Measurements from ENCODE around the gene DCLRE1B.

The DCLRE1B gene

DNA sequence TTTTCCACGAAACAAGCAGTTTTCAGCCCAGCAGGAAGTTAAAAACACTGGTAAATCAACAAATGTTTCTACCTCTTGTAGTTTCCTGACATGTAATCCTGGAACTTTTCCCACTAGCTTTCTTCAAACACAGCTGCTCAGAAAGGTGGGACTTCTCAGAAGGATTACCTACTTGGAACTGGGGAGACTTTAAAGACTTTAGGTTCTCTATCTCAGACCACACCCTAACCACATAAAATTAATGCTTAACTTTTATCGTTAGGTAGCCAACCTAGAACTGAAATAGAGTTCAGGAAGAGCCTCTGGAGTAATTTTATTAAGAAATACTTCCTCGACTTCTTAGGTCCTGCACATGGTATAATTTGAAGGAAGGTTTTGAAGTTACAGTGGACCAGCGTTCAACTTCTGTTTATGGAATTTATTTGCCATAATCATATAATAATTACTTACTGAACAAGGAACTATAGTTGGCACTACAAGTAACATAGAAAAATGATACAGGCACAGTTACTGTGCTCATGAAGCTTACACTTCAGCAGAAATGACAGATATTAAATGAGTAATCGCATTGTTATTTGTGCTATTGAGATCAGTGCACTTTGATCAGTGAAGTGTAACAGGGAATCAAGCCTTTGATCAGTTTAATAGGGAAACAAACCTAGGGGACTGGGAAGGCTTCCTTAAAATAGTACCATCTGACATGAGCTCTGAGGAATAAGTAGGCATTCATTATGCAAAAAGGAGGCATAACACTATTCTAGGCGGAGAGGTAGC, 17.5 kb upstream of the DCLRE1B start, which contains the start of gene BCL2L15:
Gene BCL2L15, minus strand, starts transcription at position 180 of the 774 bp plus-strand sequence. CDS start 206 bp downstream, outside the sequence.
- DNase-seq: no peak

DNA sequence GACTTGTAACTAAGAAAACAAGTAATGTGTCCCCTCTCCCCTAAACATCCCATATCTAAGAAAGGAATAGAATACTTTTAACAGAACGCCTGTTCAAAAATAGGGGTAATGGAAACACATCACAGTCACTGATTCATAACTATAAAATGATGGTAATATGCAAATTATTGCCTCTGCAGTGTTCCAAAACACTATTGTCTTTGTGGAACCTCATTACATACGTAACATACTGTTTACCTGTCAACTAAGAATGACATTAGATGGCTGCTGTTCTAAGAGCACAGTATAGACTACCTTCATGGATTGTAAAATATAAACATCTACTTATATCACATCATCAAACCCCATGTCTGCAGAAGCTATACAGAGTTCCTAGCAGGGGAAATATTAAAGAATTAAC, 14.3 kb upstream of the DCLRE1B start:
- DNase-seq: no peak

- no peak for DNase-seq
Measured at GRCh38 chr1:113891631-113892220, 13.4 kb upstream of the DCLRE1B start.

GRCh38 chr1:113893267-113893666, 11.9 kb upstream of the DCLRE1B start:
- no peak for DNase-seq

DNA sequence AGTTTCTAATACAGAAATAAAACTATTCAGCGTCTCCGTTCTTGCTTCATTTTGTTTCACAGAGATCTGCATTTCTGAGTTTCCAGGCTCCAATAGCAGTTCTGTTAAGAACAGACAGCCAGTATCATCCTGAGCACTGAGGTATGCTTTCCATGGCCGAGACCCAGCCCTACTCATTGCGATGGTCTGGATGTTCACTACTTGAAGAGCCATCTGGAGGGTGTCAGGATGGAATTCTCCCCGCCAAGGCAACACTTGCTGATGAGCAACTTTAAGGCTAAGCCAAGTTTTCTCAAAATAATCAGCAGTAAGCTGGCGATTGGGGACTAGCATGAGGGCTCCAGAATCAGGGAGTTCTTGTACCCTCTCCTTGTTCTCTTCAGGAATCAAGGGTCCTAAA, 10.0 kb upstream of the DCLRE1B start:
- no peak for DNase-seq

GRCh38 chr1:113895961-113896360, 9.2 kb upstream of the DCLRE1B start:
- no peak for DNase-seq

GRCh38 chr1:113898241-113898814, 6.8 kb upstream of the DCLRE1B start:
- DNase-seq: no peak

- no peak for DNase-seq
Measured at GRCh38 chr1:113899111-113899510, 6.0 kb upstream of the DCLRE1B start.

GRCh38 chr1:113901191-113901590, 3.9 kb upstream of the DCLRE1B start:
- DNase-seq: no peak

- DNase-seq: no peak
Measured at GRCh38 chr1:113903501-113904292, 1.4 kb upstream of the DCLRE1B start.

- no peak for DNase-seq
Measured at GRCh38 chr1:113904293-113904673, 843 bp upstream of the DCLRE1B start.

- DNase-seq: no peak
Measured at GRCh38 chr1:113905435-113905861, 322 bp downstream of the DCLRE1B start.

GRCh38 chr1:113912594-113913311, 7.6 kb downstream of the DCLRE1B start:
- DNase-seq: no peak

GRCh38 chr1:113913312-113913668, 8.2 kb downstream of the DCLRE1B start:
- no peak for DNase-seq

GRCh38 chr1:113913887-113914664, 8.9 kb downstream of the DCLRE1B start:
- DNase-seq: no peak

DNA sequence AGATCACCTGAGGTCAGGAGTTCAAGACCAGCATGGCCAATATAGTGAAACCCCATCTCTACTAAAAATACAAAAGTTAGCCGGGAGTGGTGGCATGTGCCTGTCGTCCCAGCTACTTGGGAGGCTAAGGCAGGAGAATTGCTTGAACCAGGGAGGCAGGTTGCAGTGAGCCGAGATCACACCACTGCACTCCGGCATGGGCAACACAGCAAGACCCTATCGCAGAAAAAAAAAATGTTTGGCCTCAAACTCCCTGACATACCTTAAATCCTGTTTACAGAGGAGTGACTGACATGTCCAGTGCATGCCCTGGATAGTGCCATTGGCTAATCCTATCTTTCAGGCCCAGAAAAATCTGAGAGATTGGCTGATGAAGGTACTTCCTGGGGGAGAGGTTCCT, 11.8 kb downstream of the DCLRE1B start:
- no peak for DNase-seq

DNA sequence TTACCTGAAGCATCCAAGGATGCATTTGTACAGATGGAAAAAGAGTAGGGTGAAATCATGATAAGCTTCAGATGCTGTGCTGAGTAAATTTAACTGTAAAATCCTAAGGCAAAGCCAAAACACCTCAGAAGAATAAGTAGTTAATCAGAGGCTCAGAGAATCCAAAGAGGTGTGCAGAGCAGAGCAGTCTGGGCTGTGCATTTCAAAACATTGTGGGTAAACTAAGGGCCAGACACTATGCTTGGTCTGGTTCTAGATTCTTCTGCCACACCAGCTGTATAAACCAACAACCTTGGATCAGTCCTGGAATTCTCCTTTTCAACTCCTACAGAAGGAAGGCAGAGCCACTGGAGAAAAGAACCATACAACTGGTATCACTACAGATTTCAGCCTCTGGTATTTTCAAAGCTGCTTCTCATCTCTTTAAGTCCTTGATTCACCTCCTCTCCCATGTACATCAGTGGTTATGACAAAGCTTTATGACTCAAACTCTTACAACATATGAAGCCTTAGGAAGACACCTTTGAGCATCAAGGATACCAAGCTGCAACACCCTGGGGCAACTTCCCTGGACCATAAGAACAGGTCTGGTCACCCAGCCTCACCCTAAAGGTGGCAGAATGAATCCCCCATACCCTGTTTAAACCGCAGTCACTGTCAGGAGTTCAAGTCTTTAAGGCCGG, 12.4 kb downstream of the DCLRE1B start:
- DNase-seq: no peak

DNA sequence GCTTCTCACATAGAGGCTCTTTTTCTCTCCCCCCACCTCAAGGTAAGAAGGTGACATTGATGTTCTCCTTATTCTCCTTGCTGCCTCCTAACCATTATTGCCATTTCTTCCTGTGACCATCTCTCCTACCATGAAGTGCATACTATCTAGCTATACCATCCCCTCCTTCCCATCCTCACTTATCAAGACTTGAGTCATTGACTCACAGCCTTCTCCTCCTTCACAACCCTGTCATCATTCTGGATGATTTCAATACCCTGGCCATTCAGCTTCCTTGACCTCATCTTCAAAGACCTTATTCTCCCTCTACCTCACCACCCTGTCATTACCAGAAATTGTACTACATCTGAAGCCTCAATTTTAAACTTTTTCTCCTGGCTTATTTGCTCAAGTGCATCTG, 13.1 kb downstream of the DCLRE1B start:
- no peak for DNase-seq

DNA sequence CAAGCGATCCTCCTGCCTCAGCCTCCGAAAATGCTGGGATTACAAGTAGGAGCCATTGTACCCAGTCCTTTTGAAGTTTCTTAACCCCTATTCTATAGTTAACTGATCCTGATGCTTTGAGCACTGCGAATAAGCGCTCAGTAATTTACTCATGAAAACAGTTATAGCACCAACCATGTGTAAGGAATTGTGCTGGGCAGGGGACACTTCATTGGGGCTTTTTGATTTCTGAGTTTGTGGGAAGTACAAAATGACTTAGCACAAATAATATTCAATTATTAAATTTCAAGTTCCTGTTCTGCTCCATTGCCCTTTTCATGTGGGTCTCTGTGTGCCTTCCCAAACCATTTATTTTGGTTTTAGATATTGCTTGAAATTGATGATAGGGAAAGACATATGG, 17.8 kb downstream of the DCLRE1B start:
- DNase-seq: no peak

DNA sequence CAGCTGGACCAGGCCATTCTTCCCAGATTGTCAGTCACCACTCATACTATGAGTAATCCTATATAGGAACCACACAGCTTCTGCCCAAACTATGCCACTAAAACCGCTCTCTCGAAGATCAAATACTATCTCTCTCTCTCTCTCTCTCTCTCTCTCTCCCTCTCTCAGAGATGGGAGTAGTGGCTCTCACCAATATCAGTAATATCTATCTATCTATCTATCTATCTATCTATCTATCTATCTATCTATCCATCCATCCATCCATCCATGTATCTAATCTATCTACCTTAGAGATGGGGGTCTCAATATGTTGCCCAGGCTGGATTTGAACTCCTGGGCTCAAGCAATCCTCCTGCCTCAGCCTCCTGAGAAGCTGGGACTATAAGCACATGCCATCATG, 19.3 kb downstream of the DCLRE1B start:
- DNase-seq: no peak

GRCh38 chr1:113928187-113928930, 23.2 kb downstream of the DCLRE1B start:
- no peak for DNase-seq
